Kasumi-1 (cell line): ENCODE measurements around the gene GAA.

Experiments used
- DNase-seq, 2 experiments: peaks; one replicate each; lab custom pipeline; 2025; lab: John Stamatoyannopoulos, UW

Gene GAA

DNA sequence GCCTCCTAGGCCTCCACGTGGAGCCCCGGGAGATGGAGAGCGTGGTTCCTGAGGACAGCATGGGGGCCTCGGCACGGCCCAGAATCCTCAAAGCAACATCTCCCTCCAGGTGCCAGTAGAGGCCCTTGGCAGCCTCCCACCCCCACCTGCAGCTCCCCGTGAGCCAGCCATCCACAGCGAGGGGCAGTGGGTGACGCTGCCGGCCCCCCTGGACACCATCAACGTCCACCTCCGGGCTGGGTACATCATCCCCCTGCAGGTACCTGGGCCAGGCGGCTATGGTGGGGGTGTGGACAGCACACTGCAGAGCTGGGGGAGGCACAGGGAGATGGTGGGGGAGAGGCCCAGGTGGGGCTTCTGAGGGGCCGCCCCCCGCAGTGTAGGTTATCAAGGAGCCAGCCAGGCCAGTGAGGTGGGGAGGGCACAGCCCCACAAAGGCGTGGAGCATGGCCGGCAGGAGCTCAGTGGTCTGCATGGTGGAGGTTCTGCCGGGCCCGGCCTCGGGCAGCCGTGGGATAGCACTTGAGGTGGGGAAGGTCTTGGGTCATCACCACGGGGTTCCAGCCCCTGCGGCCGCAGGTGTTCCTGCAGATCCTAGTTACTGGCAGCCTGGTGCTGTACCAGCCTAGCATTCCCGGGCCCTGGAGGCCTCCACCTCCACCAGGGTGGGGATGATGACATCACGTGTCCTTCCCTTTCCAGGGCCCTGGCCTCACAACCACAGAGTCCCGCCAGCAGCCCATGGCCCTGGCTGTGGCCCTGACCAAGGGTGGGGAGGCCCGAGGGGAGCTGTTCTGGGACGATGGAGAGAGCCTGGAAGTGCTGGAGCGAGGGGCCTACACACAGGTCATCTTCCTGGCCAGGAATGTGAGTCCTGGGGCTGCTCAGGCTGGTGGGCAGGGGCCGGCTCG, 16.4 kb downstream of the GAA start:
- DNase-seq: no peak

DNA sequence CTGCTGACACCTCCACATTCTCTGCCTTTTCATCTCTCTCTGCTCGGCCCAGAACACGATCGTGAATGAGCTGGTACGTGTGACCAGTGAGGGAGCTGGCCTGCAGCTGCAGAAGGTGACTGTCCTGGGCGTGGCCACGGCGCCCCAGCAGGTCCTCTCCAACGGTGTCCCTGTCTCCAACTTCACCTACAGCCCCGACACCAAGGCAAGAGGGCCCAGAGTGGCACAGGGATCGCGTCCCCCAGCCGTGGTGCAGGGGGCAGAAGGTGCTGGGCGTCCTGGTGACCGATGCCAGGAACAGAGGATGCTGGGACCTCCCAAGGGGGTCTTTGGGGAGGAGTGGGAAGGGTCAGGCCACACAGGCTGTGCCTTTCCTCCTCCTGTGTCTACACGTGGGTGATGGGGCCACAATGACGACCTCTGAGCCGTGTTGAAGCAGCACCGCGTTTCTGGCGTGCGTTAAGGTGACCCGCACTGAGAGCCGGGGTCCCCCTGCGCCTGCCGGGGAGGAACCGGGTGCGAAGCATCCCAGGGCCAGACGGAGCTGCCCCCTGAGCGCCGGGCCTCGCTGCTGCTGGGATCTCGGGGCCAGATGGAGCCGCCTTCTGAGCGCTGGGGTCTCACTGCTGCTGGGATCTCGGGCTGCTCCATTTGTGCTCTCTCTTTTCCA, 17.4 kb downstream of the GAA start:
- no peak for DNase-seq

DNA sequence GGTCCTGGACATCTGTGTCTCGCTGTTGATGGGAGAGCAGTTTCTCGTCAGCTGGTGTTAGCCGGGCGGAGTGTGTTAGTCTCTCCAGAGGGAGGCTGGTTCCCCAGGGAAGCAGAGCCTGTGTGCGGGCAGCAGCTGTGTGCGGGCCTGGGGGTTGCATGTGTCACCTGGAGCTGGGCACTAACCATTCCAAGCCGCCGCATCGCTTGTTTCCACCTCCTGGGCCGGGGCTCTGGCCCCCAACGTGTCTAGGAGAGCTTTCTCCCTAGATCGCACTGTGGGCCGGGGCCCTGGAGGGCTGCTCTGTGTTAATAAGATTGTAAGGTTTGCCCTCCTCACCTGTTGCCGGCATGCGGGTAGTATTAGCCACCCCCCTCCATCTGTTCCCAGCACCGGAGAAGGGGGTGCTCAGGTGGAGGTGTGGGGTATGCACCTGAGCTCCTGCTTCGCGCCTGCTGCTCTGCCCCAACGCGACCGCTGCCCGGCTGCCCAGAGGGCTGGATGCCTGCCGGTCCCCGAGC, 17.9 kb downstream of the GAA start:
- DNase-seq: no peak

DNA sequence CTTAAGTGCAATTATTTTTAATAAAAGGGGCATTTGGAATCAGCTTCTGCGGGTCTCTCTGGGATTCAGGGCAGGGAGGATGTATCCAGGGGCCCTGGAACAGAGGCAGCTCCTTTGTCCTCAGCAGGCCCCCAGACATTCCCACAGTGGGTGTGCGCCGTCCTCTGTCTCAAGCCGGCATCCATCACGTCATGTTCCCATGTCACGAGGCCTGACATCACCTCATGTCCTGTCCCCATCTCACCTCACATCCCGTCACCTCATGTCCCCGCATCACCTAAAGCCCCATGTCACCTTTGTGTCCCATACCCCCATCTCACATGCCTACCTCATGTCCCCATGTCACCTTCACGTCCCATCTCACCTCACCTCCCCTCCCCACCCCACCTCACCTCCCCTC, 18.5 kb downstream of the GAA start:
- no peak for DNase-seq

DNA sequence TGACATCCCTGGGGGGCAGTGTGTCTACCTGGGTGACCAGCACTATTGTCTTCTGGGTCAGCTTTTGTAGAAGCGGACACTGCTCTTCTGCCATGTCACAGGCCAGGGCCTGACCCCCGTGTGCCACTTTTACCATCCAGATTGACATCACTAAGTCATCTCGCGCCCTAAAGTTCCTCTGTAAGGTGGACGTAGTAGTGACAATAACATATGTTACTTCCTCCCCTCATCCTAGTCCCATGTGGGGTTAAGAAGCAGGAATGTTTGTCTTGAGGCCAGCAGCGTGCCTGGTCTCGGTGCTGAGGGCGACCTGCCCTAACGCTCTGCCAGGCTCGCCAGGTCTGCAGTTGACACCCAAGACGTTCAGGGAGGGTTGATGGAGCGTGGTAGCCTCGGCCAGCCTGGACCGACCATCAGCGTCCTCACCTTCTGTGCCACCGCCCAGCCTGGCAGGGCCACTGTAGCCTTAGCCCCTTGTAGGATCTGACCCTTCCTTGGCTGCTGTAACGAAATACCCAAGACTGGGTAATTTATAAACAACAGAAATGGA, 20.7 kb downstream of the GAA start:
- DNase-seq: no peak

DNA sequence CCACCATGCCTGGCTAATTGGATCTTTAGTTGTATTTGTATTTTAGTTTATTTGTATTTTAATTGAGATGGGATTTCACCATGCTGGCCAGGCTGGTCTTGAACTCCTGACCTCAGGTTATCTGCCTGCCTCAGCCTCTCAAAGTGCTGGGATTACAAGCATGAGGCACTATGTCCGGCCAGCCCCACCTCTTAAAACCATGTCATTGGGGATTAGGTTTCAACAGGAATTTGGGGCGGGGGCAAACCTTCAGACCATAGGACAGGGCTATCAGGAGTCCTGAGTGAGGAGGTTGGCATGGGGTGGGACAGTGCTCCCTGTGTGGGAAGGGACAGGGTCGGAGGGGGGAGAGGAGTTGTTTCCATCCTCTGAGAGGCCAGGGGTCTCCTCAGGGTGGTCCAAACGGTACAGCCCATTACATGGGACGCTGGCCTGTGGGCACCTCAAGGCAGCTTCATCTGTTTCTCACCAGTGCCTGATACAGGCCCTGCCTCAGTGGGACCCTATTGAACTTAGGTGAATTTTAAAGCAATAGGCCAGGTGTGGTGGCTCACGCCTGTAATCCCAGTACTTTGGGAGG, 21.6 kb downstream of the GAA start:
- no peak for DNase-seq

DNA sequence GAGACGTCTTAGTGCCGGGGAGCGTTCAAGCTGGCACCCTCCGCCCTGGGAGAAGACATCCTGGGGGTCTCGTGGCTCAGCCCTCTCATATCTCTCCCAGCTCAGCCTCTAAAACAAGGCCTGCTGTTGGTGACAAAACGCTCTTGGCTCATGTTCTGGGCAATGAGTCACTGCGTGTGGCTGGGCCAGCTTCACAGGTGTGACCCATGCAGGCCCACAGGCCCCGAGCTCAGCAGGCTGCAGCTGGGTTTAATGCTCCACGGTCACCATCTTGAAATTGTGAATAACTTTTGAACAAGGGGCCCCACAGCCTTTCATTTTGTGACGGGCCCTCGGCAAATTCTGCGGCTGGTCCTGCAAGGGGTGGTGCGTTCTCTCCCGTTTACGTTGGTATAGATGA, 22.4 kb downstream of the GAA start:
- DNase-seq: no peak

DNA sequence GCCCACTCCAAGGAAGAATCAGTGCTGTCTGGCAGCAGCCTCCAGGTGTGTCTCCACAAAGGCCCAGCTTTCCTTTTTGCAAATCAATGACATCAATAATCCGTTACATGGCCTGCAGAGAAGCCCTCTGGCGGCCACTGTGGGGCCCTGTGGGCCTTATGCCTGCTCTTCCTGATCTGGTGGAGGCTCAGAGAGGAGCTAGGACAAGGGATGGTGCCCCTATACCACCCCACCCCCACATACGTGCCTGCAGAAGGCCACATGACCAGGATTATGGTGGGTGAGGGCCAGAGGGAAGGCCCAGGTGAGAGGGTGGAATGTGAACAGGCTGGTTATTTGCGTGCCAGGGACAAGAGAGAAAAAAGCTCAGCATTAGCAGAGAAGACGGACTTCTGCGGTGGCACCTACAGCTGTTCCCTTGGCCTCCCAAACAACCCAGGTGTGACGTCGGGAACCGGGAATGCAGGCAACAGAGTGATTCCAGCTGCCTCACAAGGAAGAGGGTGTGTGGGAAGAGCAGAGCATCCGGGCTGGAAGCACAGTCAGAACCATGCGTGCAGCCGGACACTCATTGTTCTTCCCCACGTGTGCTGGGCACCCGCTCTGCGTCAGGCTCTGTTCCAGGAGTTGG, 23.1 kb downstream of the GAA start:
- no peak for DNase-seq

DNA sequence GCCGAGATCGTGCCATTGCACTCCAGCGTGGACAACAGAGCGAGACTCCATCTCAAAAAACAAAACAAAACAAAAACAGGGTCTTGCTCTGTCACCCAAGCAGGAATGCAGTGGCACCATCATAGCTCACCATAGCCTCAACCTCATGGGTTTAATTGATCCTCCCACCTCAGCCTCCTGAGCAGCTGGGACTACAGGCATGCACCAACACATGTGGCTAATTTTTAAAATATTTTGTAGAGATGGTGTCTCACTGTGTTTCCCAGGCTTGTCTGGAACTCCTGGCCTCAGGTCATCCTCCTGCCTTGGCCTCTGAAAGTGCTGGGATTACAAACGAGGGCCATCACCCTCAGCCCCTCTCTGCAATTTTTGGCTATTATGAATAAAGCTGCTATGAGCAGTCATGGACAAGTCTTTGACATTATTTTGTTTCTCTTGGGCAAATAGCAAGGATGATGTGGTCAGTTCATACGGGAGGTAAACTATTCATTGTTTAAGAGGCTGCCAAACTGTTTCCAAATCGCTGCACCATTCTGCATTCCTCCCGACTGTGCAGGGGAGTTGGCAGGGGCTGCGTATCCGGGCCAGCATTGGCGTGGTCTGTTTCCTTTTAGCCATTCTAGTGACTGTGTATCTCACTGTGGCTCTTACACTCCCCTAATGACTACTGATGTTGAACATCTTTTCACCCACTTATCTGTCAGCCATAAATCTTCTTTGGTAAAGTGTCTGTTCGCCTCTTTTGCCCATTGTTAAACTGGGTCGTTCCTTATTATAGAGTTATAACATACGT, 24.5 kb downstream of the GAA start:
- no peak for DNase-seq

DNA sequence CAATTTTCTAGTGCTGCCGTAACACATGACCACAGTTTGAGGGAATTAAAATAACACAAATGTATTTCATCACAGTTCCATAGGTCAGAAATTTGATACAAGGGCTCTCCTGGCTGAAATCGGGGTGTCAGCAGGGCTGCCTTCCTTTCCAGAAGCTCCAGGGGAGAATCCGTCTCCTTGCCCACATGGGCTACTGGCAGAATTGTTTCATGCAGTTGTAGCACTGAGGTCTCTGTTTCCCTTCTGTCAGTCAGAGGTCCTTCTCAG, 25.0 kb downstream of the GAA start:
- DNase-seq: no peak

DNA sequence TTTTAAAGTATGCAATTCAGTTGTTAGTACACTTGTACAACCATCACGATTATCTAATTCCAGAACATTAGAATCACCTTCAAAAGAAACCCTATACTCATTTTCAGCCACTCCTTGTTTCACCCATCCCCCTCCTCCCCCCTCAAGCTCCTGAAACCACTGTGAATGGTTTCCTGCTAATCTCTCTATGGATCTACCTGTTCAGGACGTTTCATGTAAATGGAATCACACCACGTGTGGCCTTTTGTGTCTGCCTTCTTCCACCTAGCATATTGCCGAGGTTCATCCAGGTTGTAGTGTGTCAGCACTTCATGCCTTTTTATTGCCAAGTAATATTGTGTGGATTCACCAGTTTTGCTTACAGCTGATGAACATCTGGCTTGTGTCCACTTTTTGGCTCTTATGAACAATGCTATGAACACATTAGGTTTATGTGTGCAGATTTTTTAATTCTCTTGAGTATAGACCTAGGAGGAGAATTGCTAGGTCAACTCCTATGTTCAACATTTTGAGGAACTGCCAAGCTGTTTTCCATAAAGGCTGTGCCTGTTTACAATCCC, 27.7 kb downstream of the GAA start:
- no peak for DNase-seq

DNA sequence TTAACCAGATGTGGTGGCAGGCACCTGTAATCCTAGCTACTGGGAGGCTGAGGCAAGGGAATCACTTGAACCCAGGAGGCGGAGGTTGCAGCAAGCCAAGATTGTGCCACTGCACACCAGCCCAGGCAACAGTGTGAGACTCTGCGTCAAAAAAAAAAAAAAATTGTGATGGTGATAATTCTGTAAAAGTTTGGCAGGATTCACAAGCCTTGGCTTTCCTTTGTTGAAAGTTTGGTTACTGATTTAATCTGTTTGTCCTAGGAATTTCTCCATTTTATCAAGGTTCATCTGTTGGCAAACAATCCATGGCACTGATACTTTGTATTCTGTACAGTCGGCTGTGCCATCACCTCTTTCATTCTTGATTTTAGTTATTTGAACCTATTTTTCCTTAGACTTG, 29.6 kb downstream of the GAA start:
- DNase-seq: no peak

DNA sequence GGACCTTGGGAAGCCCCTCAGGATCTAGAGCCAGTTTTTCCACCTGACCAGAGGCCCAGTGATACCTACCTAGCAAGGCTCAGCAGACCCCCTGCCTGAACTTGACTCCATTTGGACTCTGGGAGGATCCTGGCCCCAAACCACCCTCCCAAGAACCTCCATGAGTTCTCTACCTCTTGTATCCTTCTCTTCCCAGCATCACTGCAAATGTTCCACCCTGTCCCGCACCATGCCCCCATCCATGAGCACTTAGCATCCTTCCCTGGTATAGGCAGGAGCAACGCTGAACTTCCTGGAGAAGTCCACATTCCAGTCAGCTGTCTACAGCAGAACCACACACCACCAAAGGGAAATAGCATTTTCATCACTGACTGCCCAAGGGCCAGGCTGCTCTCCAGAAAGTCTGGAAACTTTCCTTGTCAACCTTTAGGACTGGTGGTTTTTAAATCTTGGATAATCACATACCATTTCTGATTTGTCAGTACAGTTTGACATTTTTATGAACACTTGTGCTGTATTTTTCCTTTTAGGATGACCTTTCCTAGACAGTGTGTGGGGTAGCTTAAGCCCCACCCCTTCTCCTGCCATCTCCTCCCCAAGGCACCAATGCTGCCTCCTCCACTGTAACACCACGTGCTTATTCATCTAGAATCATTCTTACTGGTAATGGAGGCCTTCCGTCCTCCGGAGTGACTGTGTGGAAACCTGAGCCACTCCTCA, 31.7 kb downstream of the GAA start:
- no peak for DNase-seq

DNA sequence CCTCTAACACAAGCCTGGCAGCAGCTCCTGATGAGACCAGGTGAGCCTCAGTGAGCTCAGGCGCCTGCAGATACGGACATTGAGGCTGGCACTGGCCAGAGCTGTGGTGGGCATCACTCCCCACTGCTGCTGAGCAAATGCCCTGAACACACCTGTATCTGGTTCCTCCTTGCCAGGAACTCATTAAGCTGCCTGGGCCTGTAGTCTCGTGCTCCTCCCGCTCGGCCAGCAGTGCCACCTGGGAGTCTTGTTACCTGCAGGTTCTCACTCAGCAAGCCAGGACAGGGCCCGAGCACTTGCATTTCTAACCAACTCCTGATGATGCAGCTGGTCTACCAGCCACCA, 32.2 kb downstream of the GAA start:
- DNase-seq: no peak

DNA sequence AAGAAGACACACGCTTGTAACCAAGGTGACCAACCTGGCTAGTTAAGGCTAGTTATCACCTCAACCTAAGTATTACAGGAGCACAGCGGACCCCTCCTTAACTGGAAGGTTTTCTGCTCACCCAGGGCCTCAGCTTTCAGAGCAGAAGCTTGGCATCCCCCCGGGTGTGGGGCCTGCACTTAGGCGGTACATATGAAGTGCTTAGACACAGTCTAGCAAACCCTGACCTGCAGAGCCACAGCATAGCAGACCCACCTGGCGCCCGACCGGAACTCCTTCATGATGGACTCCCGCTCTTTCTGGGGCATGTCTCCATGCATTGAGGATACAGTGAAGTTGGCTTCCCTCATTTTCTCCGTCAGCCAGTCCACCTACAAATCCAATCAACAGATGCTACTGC, 35.8 kb downstream of the GAA start:
- no peak for DNase-seq

DNA sequence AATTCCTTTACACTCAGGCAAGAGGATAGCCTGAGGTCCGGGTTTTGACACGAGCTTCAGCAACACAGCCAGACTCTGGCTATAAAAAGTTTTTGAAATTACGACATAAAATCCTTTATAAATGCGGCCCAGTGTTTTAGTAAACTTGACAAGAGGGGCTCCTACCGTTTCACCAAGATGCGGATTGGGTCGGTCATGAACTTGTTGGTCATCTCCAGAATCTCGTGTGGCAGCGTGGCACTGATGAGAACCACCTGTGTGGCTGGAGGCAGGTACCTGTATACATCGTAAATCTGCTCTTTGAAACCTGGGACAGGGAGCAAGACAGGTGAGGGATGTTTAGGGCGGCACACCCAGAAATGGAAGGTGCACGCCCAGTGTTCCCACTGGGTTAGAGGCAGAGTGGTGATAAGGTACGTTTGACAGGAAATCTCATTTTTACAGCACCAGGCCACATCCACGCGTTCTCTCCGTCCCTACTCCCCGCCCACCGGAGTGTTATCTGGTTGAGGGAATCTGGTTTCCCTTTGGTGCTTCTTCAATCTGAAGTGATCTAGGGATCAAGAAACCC, 37.6 kb downstream of the GAA start:
- no peak for DNase-seq

DNA sequence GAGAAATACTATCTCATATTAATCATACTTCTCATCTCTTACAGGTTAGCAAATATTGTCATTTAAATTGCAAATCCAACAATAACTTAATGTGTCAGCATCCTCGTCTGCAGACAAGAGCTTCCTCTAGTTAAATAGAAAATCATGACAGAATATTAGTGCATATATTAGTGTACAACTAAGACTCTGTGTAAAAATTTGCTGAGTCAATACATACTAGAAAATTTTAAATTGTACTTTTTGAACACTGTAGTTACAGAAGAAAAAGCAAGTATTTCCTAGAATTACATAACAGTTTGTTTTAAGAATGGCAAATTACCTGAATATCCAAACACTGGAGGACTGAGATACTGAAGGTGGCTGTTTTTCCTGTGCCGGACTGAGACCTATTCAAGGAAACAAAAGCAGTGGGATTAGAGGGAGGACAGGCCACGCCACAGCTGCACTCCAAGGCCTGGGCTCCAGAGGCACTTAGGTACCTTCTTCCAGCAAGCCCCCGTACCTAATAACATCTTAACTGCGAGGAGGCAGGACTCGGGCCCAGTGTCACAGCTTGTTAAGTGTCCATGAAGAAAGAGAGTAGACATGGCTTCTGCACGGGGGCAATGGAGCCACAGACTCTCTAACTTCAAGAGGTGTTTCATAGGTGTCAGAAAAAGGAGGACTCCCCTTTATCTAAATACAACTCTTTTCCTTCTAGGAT, 40.2 kb downstream of the GAA start:
- no peak for DNase-seq

DNA sequence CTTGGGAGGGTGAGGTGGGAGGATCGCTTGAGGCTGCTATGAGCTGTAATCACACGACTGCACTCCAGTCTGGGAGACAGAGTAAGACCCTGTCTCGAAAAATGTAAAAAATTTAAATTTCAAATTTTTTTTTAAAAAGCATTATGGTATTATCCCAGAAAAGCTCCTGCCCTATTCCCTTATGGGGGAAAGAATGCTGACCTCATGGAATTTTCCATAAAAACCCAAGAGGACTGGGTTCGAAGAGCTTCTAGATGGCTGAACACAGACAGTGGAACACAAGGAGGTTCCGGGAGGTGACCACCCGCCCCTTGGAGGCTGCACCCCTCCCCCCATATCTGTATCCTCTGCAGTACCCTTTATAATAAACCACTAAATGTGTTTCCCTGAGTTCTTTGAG, 41.5 kb downstream of the GAA start:
- no peak for DNase-seq
